HG03280 (cell line): ENCODE data around the gene ZNF280D.

ENCODE experiments used
- ATAC-seq: cut with Tn5 transposase; IDR thresholded peaks from one replicate; pipeline ENCODE4 v1.9.1; 2021; ENCODE audit warnings: mild to moderate bottlenecking, moderate library complexity; ENCODE audit not compliant: unreplicated experiment

ZNF280D gene

DNA sequence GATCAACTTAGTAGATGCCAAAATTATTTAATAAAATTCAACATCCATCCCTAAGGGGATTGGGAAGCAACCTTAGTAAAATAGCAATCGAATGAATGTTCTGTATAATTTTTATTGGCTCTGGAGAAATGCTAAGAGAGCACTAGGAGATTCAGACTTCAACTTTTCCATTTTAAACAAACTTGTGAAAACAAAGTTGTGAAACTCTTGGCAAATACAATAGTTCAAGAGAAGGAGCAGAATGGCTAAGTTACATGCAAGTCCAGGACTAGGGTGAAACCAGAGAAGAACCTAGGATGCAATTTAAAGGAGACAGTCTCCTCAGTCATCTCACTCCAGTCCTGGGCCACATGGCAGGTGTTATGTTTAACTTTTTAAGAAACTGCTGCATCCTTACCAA, 16.7 kb upstream of the ZNF280D start:
- no peak for ATAC-seq

- ATAC-seq = no peak
Measured at GRCh38 chr15:56744701-56745683, 11.7 kb upstream of the ZNF280D start.

DNA sequence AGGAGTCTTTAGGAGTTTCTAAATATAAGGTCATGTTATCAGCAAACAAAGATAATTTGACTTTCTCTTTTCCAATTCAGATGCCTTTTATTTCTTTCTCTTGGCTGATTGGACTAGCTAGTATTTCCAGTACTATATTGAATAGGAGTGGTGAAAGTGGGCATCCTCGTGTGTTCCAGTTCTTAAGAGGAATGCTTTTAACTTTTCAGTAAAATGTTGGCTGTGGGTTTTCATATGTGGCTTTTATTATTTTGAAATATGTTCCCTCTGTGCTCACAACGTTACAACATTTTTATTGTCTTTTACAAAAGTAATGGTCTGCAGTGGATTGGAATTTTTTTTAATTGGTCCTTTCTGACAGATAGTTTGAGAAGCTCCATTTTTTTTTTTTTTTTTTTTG, 8.2 kb upstream of the ZNF280D start:
- no peak for ATAC-seq

GRCh38 chr15:56739964-56740640, 6.8 kb upstream of the ZNF280D start:
- ATAC-seq = no peak

DNA sequence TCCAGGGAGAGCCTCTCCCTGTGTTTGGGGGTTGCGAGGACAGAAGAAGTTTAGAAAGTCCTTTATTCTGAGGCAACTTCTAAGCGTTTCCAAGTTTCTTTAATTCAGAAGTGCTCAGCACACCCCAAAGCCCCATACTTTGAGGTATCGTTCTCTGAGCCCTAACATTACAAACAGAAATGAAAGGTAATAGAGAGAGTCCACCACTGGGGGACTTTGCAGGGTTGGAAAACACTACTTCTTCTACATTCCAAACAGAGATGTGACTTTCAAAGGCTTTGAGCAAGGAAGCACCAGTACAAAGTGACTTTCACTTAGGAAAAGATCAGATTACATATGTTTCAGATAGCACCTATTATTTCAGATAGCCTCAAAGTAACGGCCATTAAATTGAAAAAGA, 6.2 kb upstream of the ZNF280D start:
- ATAC-seq = no peak

DNA sequence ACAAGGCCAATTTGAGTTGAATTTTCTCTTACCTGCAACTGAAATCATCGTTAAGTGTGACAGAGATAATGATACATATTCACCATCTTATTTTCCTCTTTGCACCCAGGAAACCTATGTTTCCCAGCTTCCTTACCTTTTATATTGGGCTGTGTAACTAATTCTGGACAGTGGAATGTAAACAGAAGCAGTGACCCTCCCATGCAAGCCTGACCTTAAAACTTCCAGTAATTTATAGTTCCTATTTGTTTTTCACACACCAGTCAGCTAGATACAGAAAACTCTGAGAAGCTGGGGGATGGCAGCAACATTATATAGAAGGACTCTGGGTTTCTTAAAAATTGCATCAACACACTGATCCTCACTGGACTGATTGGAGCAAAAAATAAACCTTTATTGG, 4.5 kb upstream of the ZNF280D start:
- ATAC-seq = no peak

DNA sequence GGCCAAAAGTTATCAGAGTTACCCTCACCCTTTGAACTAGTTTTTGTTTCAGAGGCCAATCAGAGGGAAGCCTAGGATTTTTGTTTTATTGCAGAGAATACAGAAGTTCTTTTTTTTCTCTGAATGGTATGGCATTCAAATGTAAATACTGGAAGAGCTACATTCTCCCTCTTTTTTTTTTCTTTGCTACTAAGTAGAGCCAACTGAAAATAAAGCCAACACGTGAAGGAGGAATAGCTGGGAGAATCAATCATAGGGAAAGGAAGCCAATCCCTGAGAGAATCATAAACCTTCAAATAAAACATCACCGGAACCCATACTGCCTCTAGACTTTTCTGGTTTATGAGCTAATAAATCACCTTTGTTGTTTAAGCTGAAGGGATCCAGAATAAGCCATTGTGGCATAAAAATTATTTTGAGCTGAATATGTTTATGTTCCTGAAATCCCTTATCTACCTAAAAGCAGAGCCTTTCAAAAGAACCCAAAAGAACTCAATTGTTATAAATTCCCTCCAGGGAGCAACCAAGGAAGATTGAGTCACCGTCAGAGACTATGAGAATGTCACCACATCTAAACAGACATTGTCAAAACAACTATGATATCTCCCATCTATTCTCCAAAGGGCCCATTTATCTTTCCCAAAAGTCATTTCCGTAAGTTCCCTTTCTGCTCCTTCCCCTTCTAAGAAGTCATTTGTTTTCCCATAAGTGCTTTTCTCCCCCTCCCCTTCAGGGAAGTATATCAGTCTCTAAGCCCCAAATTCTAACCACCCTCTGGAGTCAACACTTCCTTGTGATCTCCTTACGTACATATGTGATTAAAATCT, 3.8 kb upstream of the ZNF280D start:
- no peak for ATAC-seq

GRCh38 chr15:56736308-56736707, 3.0 kb upstream of the ZNF280D start:
- no peak for ATAC-seq

- no peak for ATAC-seq
Measured at GRCh38 chr15:56735589-56735988, 2.3 kb upstream of the ZNF280D start.

DNA sequence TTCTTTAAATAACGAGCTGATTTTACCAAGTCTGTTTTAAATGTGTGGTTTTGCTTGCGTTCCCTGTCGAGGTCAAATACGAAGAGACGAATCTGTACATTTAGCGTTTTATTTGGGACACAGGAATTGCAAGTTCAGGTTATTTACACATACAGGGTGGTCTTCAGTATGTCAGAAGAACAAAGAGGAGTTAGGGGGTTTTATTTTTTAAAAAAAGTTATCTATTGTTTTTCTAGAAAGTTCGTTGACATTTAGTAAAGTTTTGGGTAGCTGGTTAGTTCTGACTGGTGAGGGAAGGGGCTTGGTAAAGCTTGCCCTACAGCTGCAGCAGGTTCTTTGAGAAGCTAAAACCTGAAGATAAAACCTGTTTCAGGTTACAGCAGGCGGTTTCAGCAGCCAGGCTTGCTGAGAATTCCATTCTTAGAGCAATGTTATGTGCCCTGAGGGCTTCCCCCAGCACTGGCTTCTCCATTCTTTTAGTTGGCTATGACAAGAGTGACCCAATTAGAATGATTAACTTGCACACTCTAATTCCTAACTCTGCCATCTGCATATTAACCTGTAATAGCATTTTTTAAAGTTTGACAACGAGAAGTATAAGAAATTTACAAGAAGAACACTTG, 815 bp upstream of the ZNF280D start:
- no peak for ATAC-seq

GRCh38 chr15:56732886-56733135, 498 bp downstream of the ZNF280D start:
- no peak for ATAC-seq

DNA sequence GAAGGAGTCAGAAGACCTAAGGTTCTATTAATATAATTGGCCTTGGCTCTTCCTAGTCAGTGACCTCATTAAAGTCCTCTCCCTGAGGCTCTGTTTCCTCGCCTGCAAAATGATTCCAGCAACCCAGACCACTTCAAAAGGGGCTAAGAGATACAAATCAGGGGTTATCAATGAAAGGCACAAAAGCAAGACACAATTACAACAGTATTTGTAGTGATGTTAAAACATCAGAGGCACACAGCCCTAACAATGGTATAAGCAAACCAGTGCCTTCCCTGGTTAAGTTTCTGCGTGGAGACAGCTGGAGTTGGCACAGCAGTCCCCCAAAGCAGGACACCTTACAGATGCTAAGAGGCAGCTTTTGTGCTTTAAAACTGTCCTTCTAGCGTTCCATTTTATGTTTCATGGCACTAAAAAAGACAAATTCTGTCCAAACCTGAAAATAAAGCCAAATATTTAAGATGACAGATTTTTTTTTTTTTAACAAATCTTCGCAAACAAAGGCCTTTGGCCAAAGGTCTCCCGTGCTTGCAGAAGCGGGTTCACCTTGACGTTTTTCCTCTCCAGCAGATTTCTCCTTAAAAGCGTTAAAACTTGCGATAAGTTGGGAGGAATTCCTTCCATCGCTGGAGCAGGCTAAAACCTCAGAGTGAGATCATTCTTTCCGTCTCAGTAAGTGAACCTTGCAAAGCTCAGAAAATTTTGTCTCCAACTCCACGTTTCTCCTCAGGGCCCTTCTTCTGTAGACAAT, 999 bp downstream of the ZNF280D start:
- no peak for ATAC-seq

GRCh38 chr15:56731548-56731947, 1.8 kb downstream of the ZNF280D start:
- no peak for ATAC-seq

- no peak for ATAC-seq
Measured at GRCh38 chr15:56729561-56729960, 3.7 kb downstream of the ZNF280D start.

GRCh38 chr15:56725386-56725785, 7.9 kb downstream of the ZNF280D start:
- no peak for ATAC-seq

DNA sequence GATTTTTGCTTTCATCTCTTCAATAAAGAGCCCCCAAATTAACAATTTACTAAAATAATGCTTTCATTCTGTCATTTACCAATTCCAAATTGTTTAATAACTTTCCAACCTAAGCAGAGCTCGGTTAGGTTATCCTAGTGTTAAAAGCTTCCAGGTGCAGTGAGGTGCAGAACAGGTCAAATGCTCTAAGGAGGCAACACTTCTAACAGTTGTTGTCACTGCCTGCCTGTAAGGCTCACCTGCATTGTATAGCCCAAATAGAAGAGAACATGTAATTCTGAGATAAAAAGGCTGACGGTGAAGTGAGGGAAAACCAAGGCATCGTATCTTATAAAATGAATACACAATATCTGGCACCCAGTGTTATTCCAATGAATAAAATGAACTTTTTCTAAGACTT, 9.1 kb downstream of the ZNF280D start:
- ATAC-seq = no peak

DNA sequence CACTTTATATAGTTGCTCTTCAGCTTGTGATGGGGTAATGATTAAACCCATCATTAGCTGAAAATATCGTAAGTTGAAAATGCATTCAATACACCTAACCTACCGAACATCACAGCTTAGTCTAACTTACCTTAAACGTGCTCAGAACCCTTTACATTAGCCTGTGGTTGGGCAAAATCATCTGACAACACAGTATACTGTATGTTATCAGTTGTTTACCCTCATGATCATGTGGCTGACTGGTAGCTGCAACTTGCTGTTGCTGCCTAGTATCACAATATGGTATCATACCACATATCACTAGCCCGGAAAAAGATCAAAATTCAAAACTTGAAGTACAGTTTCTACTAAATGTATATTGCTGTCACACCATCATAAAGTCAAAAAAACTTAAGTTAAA, 9.5 kb downstream of the ZNF280D start:
- no peak for ATAC-seq

DNA sequence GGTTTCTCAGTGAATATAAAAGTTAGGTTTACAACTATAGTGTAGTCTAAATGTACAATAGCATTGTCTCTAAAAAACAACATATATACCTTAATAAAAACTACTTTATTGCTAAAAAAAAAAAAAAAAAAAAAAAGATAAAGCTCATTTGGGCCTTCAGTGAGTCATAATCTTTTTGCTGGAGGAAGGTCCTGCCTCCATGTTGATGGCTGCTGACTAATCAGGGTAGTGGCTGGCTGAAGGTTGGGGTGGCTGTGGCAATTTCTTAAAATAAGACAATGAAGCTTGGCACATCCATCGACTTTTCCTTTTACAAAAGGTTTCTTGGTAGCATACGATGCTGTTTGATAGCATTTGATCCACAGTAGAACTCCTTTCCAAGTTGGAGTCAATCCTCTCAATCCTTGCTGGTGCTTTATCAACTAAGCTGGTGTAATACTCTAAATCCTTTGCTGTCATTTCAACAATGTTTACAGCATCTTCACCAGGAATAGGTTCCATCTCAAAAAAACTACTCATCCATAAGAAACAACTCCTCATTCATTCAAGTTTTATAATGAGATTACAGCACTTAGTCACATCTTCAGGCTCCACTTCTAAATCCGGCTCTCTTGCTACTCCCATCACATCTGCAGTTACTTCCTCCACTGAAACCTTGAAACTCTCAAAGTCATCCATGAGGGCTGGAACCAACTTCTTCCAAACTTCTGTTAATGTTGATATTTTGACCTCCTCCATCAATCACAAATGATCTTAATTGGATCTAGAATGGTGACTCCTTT, 13.3 kb downstream of the ZNF280D start:
- ATAC-seq = no peak

DNA sequence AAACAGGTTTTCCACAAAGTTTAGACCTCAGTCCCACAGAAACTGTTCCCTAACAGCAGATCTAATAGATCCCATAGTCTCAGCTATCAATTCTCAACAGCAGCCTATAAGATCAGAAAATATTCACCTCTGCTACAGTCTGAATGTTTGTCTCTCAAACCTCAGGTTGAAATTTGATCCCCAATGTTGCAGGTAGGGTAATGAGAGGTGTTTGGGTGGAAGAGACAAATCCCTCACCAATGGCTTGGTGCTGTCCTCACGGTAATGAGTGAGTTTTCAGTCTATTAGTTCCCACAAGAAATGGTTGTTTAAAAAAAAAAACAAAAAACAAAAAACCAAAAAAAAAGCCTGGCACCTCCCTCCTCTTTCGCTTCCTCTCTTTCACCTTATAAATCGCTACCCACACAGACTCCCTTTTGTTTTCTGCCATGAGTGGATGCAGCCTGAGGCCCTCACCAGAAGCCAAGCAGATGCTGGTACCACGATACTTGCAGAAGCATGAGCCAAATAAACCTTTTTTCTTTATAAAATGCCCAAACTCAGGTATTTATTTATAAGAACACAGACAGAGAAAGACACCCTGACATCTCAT, 14.2 kb downstream of the ZNF280D start:
- ATAC-seq = no peak
